Stimulated activated naive CD8-positive, alpha-beta T cell treated with anti-CD3 and anti-CD28 coated beads, Interleukin-15, amount 100 ng/mL, for 72 hours (primary cell): ENCODE data around the gene HINFP.
"Not testable (repeated sequence)": the region's sequence is repeated elsewhere in the genome, so short reads cannot be mapped to it uniquely, and the experiment has no call there.

Experiments used
- ATAC-seq: fragments of 150-1000 bp; cut with Tn5 transposase; 2 replicates; pipeline ENCODE4 v1.10.0; 2021; ENCODE audit warnings: mild to moderate bottlenecking, moderate library complexity
- DNase-seq, 2 donors: peaks; one replicate each; pipeline ENCODE4 v3.0.0; 2021 to 2022
- H3K27ac Mint-ChIP-seq, 2 donors: one replicate each; pipeline ENCODE4 v1.8.0; 2022; ENCODE audit warnings: mild to moderate bottlenecking in 2 of 2, mixed read lengths in 2 of 2, moderate library complexity in 2 of 2
- H3K27me3 Mint-ChIP-seq: one replicate; pipeline ENCODE4 v1.8.0; 2022; ENCODE audit warnings: mixed read lengths
- H3K4me1 Mint-ChIP-seq: one replicate; pipeline ENCODE4 v1.8.0; 2022; ENCODE audit warnings: mild to moderate bottlenecking, mixed read lengths
- H3K4me3 Mint-ChIP-seq, 2 donors: one replicate each; pipeline ENCODE4 v1.8.0; 2022; ENCODE audit warnings: mild to moderate bottlenecking in 2 of 2, mixed read lengths in 2 of 2, moderate library complexity in 1 of 2
- H3K9me3 Mint-ChIP-seq, 2 donors: one replicate each; pipeline ENCODE4 v1.8.0; 2022; ENCODE audit warnings: mixed read lengths in 2 of 2

The HINFP gene

GRCh38 chr11:119175493-119176077 is 54.2 kb downstream of the HINFP start:
- Mint-ChIP-seq H3K4me1 (peaks cover 26% of the 10 kb centered on the region), H3K4me3 (no peak overlapping the region), H3K9me3 (no peaks in the 10 kb centered on the region), H3K27me3 (no peaks in the 10 kb centered on the region), H3K27ac (no peak overlapping the region)
- DNase-seq (no peak), ATAC-seq (no peak)

GRCh38 chr11:119178166-119178680 is 56.8 kb downstream of the HINFP start:
- H3K27me3 Mint-ChIP-seq: no peaks in the 10 kb centered on the region
- peak overlapping the region in 1 of 2 donors; percentile 57 for H3K27ac Mint-ChIP-seq
- DNase-seq (no peak), ATAC-seq (no peak)
- no peaks in the 10 kb centered on the region for H3K9me3 Mint-ChIP-seq
- H3K4me1 Mint-ChIP-seq: peaks cover 21% of the 10 kb centered on the region
- peak overlapping the region in 1 of 2 donors; percentile 10 for H3K4me3 Mint-ChIP-seq

GRCh38 chr11:119179342-119179741 is 58.0 kb downstream of the HINFP start:
- no peak for ATAC-seq
- no peak for DNase-seq
- H3K27ac Mint-ChIP-seq: peak overlapping the region in 1 of 2 donors; percentile 44
- peaks cover 21% of the 10 kb centered on the region for H3K4me1 Mint-ChIP-seq
- no peaks in the 10 kb centered on the region for H3K27me3 Mint-ChIP-seq
- no peaks in the 10 kb centered on the region for H3K9me3 Mint-ChIP-seq
- H3K4me3 Mint-ChIP-seq: no peak overlapping the region

- DNase-seq: no peak
- Mint-ChIP-seq H3K9me3 (no peaks in the 10 kb centered on the region), H3K27ac (no peak overlapping the region), H3K4me3 (no peak overlapping the region), H3K27me3 (no peaks in the 10 kb centered on the region), H3K4me1 (peaks cover 21% of the 10 kb centered on the region)
- ATAC-seq: no peak
Observed at GRCh38 chr11:119179983-119180382, 58.6 kb downstream of the HINFP start.

- H3K9me3 Mint-ChIP-seq: no peaks in the 10 kb centered on the region
- ATAC-seq (no peak), DNase-seq (no peak)
- H3K27ac Mint-ChIP-seq: no peak overlapping the region
- no peak overlapping the region for H3K4me3 Mint-ChIP-seq
- no peaks in the 10 kb centered on the region for H3K27me3 Mint-ChIP-seq
- peaks cover 15% of the 10 kb centered on the region for H3K4me1 Mint-ChIP-seq
Observed at GRCh38 chr11:119180729-119181676, 59.6 kb downstream of the HINFP start.

GRCh38 chr11:119181677-119182412 is 60.5 kb downstream of the HINFP start:
- peak overlapping the region in 1 of 2 donors; percentile 7 for H3K27ac Mint-ChIP-seq
- H3K27me3 Mint-ChIP-seq: no peaks in the 10 kb centered on the region
- ATAC-seq (no peak), DNase-seq (no peak)
- H3K4me3 Mint-ChIP-seq: no peak overlapping the region
- peaks cover 15% of the 10 kb centered on the region for H3K4me1 Mint-ChIP-seq
- H3K9me3 Mint-ChIP-seq: no peaks in the 10 kb centered on the region

- not testable (repeated sequence) for H3K4me1 Mint-ChIP-seq, DNase-seq
Observed at GRCh38 chr11:119184399-119184798, 63.0 kb downstream of the HINFP start.

More at GRCh38 chr11:119184399-119184798, 63.0 kb downstream of the HINFP start:
- H3K9me3 Mint-ChIP-seq, H3K27ac Mint-ChIP-seq, H3K4me3 Mint-ChIP-seq, H3K27me3 Mint-ChIP-seq, ATAC-seq: not testable (repeated sequence)
